Prostate gland (tissue), 2 donors: ENCODE data around the gene LIN9.

Source experiments
- CTCF ChIP-seq, 4 experiments: fragments of 200-600 bp in 2 of 4; fragments of 450-650 bp in 2 of 4; sonication (generic) in 2 of 4; IDR thresholded peaks; 1 replicate in 3 of 4; 2 replicates in 1 of 4; pipeline ENCODE4 v1.5.1; 2016 to 2019; ENCODE audit warnings: antibody characterized with exemption in 4 of 4, mild to moderate bottlenecking in 2 of 4, moderate library complexity in 2 of 4
- POLR2A ChIP-seq: fragments of 450-650 bp; IDR thresholded peaks from one replicate; pipeline ENCODE4 v1.6.1; 2016; ENCODE audit warnings: antibody characterized with exemption, mild to moderate bottlenecking
- POLR2AphosphoS5 ChIP-seq: sonication (generic); formaldehyde crosslinking; IDR thresholded peaks from one replicate; pipeline ENCODE4 v1.6.1; 2017; ENCODE audit warnings: antibody characterized with exemption

GRCh38 chr1:226344441-226345259 lies 35.7 kb upstream of the LIN9 start:
- TF ChIP-seq POLR2AphosphoS5 (no peak), CTCF (IDR thresholded peaks at IDR 0.05) (no peak), POLR2A (no peak)
